ENCODE measurements around the gene ANO3.

DNA sequence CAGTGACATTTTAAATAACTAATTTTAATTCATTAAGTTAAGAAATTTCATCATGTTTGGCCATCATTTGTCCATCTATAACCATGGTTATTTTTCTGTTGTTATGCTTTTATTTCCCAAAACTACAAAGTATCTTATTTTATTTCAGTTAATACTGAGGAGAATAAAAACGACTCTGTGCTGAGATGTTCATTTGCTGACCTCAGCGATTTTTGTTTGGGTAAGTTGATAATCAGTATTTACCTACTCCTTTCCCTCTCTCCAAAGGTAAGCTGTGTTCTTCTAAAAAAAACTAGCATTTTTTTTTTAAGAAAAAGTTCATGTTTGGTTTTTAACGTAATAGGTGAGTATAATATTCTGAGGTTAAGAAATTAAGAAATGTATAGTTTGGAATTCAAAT, 111.7 kb downstream of the ANO3 start:
- TF ChIP-seq POLR2A (IDR thresholded peaks at IDR 0.05; ENCODE audit: low read length) = no peak
- TF ChIP-seq GATA1 (IDR thresholded peaks at IDR 0.05; ENCODE audit: low read depth, low read length) = no peak
